Dendritic cell treated with granulocyte-macrophage colony-stimulating factor and Interleukin-4, amounts not matched to agents 40 ng/mL and 50 ng/mL, for 4 days (primary cell): Measurements from ENCODE around the gene SNRNP25.

Experiments used
- H3K27ac Mint-ChIP-seq: one replicate; pipeline ENCODE4 v1.8.0; 2022; ENCODE audit warnings: mild to moderate bottlenecking, mixed read lengths
- H3K27me3 Mint-ChIP-seq: one replicate; pipeline ENCODE4 v1.8.0; 2022; ENCODE audit warnings: mild to moderate bottlenecking, mixed read lengths
- H3K36me3 Mint-ChIP-seq: one replicate; pipeline ENCODE4 v1.8.0; 2022; ENCODE audit warnings: low read depth, mixed read lengths
- H3K4me1 Mint-ChIP-seq: one replicate; pipeline ENCODE4 v1.8.0; 2022; ENCODE audit warnings: low read depth, mixed read lengths
- H3K4me3 Mint-ChIP-seq: one replicate; pipeline ENCODE4 v1.8.0; 2022; ENCODE audit warnings: mild to moderate bottlenecking, moderate library complexity, mixed read lengths
- H3K9me3 Mint-ChIP-seq: one replicate; pipeline ENCODE4 v1.8.0; 2022; ENCODE audit warnings: mixed read lengths
- intact Hi-C: fragments of 100-400 bp; cut with micrococcal nuclease; formaldehyde crosslinking; loops from one replicate; pipeline ENCODE4 v1.15.0; 2022

The SNRNP25 gene

GRCh38 chr16:63466-63865 is 9.8 kb downstream of the SNRNP25 start:
- Mint-ChIP-seq H3K9me3 (no peaks in the 10 kb centered on the region), H3K4me3 (no peak overlapping the region), H3K27ac (no peak overlapping the region), H3K36me3 (peaks cover 12% of the 10 kb centered on the region), H3K27me3 (peaks cover 37% of the 10 kb centered on the region), H3K4me1 (peaks cover 14% of the 10 kb centered on the region)
- intact Hi-C loops = no loop called here

DNA sequence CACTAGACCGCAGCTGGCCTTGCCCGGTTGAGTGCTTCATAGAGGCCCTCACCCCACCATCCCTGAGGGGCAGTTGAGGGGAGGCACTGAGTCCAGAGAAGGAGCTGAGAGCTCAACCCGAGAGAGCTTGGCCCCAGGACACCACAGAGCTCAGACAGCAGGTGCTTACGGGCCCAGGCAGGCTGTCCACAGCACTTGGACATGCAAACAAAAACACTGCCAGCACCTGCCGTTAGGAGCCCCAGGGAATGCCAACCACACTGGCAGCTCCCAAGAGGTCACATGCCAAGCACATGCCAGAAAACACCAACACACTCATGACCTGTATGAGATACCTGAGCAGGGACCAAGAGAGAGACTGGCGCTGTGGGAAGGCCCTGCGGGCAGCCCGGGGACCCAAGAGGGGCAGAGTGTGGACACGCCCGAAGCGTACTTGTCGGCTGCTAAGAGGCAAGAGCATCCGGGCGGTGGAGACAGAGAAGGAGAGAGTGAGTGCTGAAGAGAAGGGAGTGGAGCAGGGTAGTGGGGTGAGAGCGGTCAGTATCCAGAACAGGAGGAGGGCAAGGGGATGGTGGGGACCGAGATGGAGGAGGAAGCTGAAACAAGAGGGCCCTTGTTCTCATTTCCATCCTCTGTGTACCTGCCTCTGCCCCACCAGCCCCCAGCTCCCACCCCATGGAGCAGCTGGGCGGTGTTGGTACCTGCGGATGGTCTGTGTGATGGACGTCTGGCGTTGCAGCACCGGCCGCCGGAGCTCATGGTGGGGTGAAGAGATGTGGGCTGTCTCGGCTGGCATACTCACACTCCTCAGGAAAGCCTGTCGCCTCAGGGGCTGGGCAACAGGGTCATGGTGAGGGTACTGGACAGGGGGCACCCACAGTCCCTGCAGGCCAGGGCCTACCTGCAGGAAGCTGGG is 10.6 kb downstream of the SNRNP25 start:
- Mint-ChIP-seq H3K4me3 (no peak overlapping the region), H3K9me3 (no peaks in the 10 kb centered on the region), H3K27ac (no peak overlapping the region), H3K27me3 (peaks cover 41% of the 10 kb centered on the region), H3K4me1 (peaks cover 8% of the 10 kb centered on the region), H3K36me3 (peaks cover 4% of the 10 kb centered on the region)
- intact Hi-C loops = no loop called here

GRCh38 chr16:64914-65255 is 11.3 kb downstream of the SNRNP25 start:
- no peak overlapping the region for H3K4me3 Mint-ChIP-seq
- no peak overlapping the region for H3K27ac Mint-ChIP-seq
- peaks cover 48% of the 10 kb centered on the region for H3K27me3 Mint-ChIP-seq
- peaks cover 8% of the 10 kb centered on the region for H3K4me1 Mint-ChIP-seq
- H3K9me3 Mint-ChIP-seq = no peaks in the 10 kb centered on the region
- intact Hi-C loops = loop anchor here (1.0 kb wide), 1 partner anchor 32 kb away; no protein-coding TSS in a partner anchor
- no peaks in the 10 kb centered on the region for H3K36me3 Mint-ChIP-seq

GRCh38 chr16:65745-66144 is 12.1 kb downstream of the SNRNP25 start:
- Mint-ChIP-seq H3K36me3 (no peaks in the 10 kb centered on the region), H3K4me1 (peaks cover 8% of the 10 kb centered on the region), H3K27me3 (peaks cover 56% of the 10 kb centered on the region), H3K27ac (no peak overlapping the region), H3K4me3 (no peak overlapping the region), H3K9me3 (no peaks in the 10 kb centered on the region)
- intact Hi-C loops = loop anchor here (1.0 kb wide), 1 partner anchor 32 kb away; no protein-coding TSS in a partner anchor

GRCh38 chr16:66309-67182 is 12.9 kb downstream of the SNRNP25 start:
- Mint-ChIP-seq H3K27me3 (peaks cover 64% of the 10 kb centered on the region), H3K9me3 (no peaks in the 10 kb centered on the region), H3K27ac (no peak overlapping the region), H3K36me3 (no peaks in the 10 kb centered on the region), H3K4me3 (no peak overlapping the region), H3K4me1 (peaks cover 8% of the 10 kb centered on the region)
- intact Hi-C loops = no loop called here

GRCh38 chr16:67183-67791 is 13.7 kb downstream of the SNRNP25 start:
- Mint-ChIP-seq H3K4me3 (no peak overlapping the region), H3K9me3 (no peaks in the 10 kb centered on the region), H3K36me3 (no peaks in the 10 kb centered on the region), H3K27ac (no peak overlapping the region), H3K4me1 (peaks cover 8% of the 10 kb centered on the region), H3K27me3 (peaks cover 66% of the 10 kb centered on the region)
- intact Hi-C loops = no loop called here

- intact Hi-C loops = no loop called here
- no peak overlapping the region for H3K27ac Mint-ChIP-seq
- no peaks in the 10 kb centered on the region for H3K36me3 Mint-ChIP-seq
- H3K4me3 Mint-ChIP-seq = no peak overlapping the region
- peaks cover 13% of the 10 kb centered on the region for H3K4me1 Mint-ChIP-seq
- peaks cover 66% of the 10 kb centered on the region for H3K27me3 Mint-ChIP-seq
- no peaks in the 10 kb centered on the region for H3K9me3 Mint-ChIP-seq
Measured at GRCh38 chr16:67884-68789, 14.5 kb downstream of the SNRNP25 start.

GRCh38 chr16:69181-69580 is 15.6 kb downstream of the SNRNP25 start:
- intact Hi-C loops = no loop called here
- Mint-ChIP-seq H3K4me1 (peaks cover 14% of the 10 kb centered on the region), H3K36me3 (no peaks in the 10 kb centered on the region), H3K9me3 (no peaks in the 10 kb centered on the region), H3K4me3 (no peak overlapping the region), H3K27ac (no peak overlapping the region), H3K27me3 (peaks cover 73% of the 10 kb centered on the region)

DNA sequence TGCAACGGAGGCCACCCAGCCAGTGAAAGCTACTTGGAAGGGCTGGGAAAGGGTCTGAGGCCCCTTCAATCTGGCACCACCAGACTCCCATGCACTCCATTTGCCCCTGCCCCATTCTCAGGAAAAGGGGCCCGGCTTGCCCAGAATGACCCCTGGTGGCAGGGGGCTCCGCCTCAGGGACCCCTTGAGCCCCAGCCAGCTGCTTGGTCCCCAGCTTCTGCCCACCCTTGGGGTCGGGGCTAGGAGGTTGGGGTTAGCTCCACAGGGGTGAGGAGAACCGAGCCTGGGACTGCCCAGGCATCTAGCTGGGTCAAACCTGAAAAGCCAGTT is 17.5 kb downstream of the SNRNP25 start:
- Mint-ChIP-seq H3K9me3 (no peaks in the 10 kb centered on the region), H3K27me3 (peaks cover 81% of the 10 kb centered on the region), H3K36me3 (no peaks in the 10 kb centered on the region), H3K4me1 (peaks cover 17% of the 10 kb centered on the region), H3K27ac (no peak overlapping the region), H3K4me3 (no peak overlapping the region)
- intact Hi-C loops = no loop called here

GRCh38 chr16:71540-72401 is 18.1 kb downstream of the SNRNP25 start:
- Mint-ChIP-seq H3K27me3 (peaks cover 83% of the 10 kb centered on the region), H3K36me3 (no peaks in the 10 kb centered on the region)
- intact Hi-C loops = no loop called here

DNA sequence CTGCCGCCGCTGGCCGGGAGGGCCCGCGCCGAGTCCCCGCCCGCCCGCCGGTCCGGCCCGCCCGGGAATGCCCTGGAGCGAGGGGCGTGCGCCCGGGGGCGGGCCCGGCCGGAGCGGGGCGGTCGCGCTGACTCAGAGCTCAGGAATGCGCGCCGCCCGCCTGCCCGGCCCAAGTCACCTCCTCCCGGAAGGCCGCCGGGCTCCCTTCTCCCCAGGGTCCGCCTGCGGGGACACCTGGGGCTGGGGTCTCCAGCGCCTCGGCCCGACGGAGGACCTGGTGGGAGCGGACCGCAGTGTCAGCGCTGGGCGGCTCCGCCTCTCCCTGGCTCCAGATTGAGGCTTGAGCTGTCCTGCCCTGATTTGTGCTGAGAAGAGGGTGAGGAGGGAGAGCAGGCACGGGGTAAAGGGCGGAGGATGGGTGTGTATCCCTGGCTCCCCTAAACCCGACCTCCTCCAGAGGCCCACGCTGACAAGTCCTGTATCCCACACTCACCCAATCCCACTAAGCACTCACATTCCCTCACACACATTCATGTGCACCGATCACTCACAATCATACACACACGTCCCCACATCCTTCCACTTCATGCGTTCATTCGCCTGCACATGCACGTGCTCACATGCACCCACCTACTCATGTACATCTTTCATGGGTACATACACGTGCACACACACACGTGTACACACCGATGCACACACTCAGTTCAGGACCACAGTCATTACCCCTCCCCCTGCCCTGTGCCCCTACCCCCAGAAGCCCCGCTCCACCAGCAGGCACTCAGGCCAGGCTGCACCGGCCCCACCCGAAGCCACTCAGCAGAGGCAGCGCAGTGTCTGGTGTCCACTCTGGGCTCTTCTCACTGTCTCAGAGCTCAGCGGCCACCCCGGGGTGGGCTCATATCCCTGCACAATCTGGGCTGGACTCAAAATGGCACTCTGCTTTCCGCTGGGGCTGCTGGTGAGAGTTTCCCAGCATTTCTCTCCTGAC is 19.2 kb downstream of the SNRNP25 start, which contains the start of gene RHBDF1:
Gene RHBDF1 (minus strand): TSS at position 71 of the 988 bp plus-strand sequence. CDS start 7,616 bp downstream, outside the sequence.
- Mint-ChIP-seq H3K27me3 (peaks cover 74% of the 10 kb centered on the region), H3K27ac (no peak within 1 kb of the TSS)
- intact Hi-C loops = no loop called here

More at GRCh38 chr16:71540-72401, 18.1 kb downstream of the SNRNP25 start:
- Mint-ChIP-seq H3K4me1 (peaks cover 23% of the 10 kb centered on the region), H3K27ac (no peak overlapping the region), H3K4me3 (peak overlapping the region; percentile 56), H3K9me3 (no peaks in the 10 kb centered on the region)

More for the DNA sequence above, 19.2 kb downstream of the SNRNP25 start, which contains the start of gene RHBDF1:
- Mint-ChIP-seq H3K9me3 (no peaks in the 10 kb centered on the region), H3K36me3 (no peaks in the 10 kb centered on the region), H3K4me3 (peak within 1 kb of the TSS; percentile 56), H3K4me1 (peaks cover 31% of the 10 kb centered on the region)
